Right ventricle myocardium superior (tissue), 1 donor: ENCODE data around the gene ANO2. TPM values are rescaled to one million over a fixed set of nuclear protein-coding genes. Genes with fewer than 3 reads are reported as not detected.

ENCODE experiments used
- ATAC-seq: fragments of 200-7000 bp; cut with Tn5 transposase; one replicate; pipeline ENCODE4 v1.9.1; 2020; ENCODE audit warnings: mild to moderate bottlenecking; ENCODE audit not compliant: poor library complexity
- DNase-seq: peaks from one replicate; pipeline ENCODE4 v3.0.0-alpha.2; 2020
- intact Hi-C: fragments of 100-400 bp; cut with DNase I; formaldehyde crosslinking; loops from one replicate; pipeline ENCODE4 v1.11.2; 2022
- long read RNA-seq: library from polyadenylated mRNA; unstranded; transcript quantifications from one replicate; pipeline ENCODE4 v2.0.0, GENCODE V29; 2021
- total RNA-seq: library from RNA; stranded (reverse); fragmentation: NEBNext Ultra II Directional; extraction: Animal tissue kit (Norgen Biotek cat#: 25700); gene quantifications from one replicate; pipeline ENCODE4 v1.2.1, GENCODE V29; 2021
- donor health status: DM: no; HTN: yes; CAD: no; lungs with severe emphysema.

The ANO2 gene
- 12.6 TPM for total RNA-seq
- long read RNA-seq, partial matches to known transcripts: 0 of 2 reads
- long read RNA-seq, other reads (novel, unspliced or antisense): 2 of 2 reads

DNA sequence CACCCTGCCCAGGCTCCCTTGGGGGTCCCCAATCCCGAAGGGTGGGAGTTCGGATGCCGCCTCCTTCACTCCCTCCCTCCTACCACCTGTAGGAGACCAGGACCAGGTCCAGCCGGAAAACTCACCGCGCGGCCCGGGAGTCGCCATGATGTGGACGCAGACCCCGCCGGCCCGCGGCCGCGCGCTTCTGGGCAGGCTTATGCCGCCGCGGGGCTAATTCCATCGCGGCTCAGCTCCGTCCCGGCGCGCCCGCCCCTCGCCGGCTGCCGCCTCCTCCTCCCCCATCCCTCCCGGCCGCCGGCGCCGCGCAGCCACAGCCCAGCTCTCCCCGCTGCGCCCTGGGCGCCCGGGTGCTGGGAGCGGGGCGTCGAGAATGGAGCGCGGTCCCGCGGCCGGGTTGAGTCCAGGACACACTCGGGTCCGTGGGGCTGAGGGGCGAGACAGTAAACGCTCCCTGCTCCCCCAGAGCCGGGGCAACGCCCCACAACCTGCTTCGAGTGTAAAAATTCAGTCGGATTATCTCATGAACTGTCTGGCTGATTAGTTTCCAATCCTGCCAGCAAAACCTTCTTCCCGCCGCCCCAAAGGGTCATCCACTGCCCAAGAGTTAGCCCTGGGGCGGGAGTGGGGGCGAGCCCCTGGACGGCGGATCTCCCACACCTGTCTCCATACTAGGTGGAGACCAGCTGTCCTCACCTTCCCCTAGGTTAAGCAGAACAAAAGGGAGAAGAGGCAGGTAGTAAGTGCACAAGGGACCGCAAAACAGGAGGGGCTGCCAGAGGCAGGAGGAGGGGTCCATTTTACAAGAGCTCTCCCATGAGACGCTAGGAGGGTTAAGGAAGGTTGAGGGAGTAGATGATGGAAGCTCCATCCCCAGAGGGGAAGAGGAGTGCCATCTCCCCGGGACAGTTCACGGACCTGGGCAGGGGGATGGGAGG, at the start of gene ANO2:
TSS of gene ANO2 (minus strand) at position 189 of the 938 bp plus-strand sequence. CDS start at position 147, 42 bp downstream.
- ATAC-seq (peak; percentile 74), DNase-seq (no peak)
- intact Hi-C loops: no loop called here

DNA sequence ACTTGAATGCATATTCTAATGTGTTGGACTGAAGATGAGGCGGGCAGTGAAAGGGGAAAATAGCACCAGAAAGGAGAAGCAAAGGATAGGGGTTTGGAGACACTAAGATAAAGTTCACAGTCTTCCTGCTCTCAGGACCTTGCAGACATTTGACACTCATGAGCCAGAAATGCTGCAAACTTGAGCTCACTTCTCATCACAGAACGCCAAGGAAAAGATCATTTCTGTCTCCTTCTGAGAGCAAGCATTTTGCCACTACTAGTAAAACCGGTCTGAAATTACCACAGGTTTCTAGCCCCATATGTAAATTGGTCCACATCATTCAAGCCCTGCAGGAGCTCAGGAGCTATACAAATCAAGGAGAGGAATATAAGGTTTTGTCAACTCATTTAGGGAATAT, 44.6 kb upstream of the ANO2 start:
- ATAC-seq: no peak
- intact Hi-C loops: loop anchor here (2.0 to 5.0 kb wide), 2 partner anchors 49 to 293 kb away; no protein-coding TSS in a partner anchor
- no peak for DNase-seq

DNA sequence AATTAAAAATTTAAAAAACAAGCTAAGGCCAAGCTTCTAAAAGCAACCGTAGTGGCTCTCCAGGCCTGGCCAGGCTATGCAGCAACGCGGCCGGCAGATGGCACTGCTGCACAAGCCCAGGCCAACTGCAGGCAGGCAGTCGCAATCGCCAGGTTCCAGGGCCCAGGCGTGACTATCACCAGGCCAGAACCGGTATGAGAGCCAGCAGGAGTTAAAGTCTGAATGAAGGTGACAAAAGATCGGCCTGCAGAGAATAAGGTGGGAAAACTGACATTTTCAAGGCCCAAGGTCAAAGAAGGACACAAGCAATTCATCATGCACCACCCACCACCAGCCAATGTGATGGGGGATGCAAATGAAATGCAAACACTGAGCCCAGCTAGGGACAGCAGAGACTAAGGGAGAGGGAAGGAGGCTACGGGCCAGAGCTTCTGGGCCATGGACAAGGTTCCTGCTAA, 43.6 kb upstream of the ANO2 start:
- intact Hi-C loops: loop anchor here (2.0 to 5.0 kb wide), 2 partner anchors 50 to 294 kb away; no protein-coding TSS in a partner anchor
- DNase-seq (peak; percentile 90), ATAC-seq (peak; percentile 95)

GRCh38 chr12:5988088-5988487, 43.0 kb upstream of the ANO2 start:
- intact Hi-C loops: loop anchor here (2.0 to 5.0 kb wide), 2 partner anchors 51 to 294 kb away; no protein-coding TSS in a partner anchor
- DNase-seq (no peak), ATAC-seq (no peak)

- ATAC-seq (no peak), DNase-seq (no peak)
- intact Hi-C loops: loop anchor here (5.0 kb wide), 1 partner anchor 295 kb away; no protein-coding TSS in a partner anchor
Observed at GRCh38 chr12:5987573-5987972, 42.5 kb upstream of the ANO2 start.

- ATAC-seq: no peak
- intact Hi-C loops: loop anchor here (5.0 kb wide), 1 partner anchor 297 kb away; no protein-coding TSS in a partner anchor
- DNase-seq: no peak
Observed at GRCh38 chr12:5985471-5985870, 40.4 kb upstream of the ANO2 start.

DNA sequence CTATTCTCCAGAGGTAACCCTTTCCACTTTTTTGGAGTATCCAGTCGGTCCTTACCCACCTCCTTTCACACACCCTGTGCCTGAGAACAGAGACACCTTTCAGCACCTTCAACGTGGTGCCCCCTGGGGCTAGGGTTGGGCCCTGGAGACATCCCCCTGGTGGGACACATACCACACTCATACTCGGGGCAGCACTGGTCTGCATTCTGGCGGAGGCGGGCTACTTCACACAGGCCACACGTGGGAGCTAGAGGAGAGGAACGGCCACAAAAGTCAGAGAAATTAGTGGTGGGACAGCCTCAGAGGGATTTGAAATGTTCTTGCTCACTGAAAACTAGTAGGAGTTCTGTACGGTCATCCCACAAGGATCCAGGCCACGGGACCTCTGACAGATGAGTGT, 39.8 kb upstream of the ANO2 start:
- intact Hi-C loops: loop anchor here (5.0 kb wide), 1 partner anchor 297 kb away; no protein-coding TSS in a partner anchor

GRCh38 chr12:5982106-5982505, 37.0 kb upstream of the ANO2 start:
- DNase-seq (no peak), ATAC-seq (no peak)
- intact Hi-C loops: no loop called here

More for the DNA sequence above, 39.8 kb upstream of the ANO2 start:
- ATAC-seq (no peak), DNase-seq (no peak)

GRCh38 chr12:5977556-5977955, 32.5 kb upstream of the ANO2 start:
- intact Hi-C loops: no loop called here
- ATAC-seq (no peak), DNase-seq (no peak)

DNA sequence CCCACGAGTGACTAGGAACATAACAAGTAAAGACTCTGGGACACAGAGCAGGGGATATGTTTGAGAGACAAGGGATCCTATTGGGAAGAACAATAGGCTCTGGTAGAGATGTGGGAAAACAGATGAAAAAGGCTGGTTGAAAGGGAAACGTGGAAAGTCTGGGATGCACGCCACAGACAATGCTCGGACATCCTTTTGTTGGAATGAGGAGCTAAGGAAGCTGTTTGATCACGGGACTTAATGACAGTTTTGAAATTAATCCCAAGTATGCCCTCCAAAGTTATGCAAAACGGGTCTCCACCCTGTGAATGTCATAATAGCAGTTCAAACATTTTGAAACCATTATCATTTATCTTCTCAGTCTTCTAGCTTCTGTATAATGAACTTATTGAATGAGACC, 31.7 kb upstream of the ANO2 start:
- intact Hi-C loops: no loop called here
- DNase-seq (no peak), ATAC-seq (no peak)

- DNase-seq (no peak), ATAC-seq (no peak)
- intact Hi-C loops: no loop called here
Observed at GRCh38 chr12:5976196-5976595, 31.1 kb upstream of the ANO2 start.

GRCh38 chr12:5973461-5974115, 28.5 kb upstream of the ANO2 start:
- intact Hi-C loops: no loop called here
- no peak for ATAC-seq
- no peak for DNase-seq

GRCh38 chr12:5972387-5972786, 27.3 kb upstream of the ANO2 start:
- ATAC-seq (no peak), DNase-seq (no peak)
- intact Hi-C loops: no loop called here

DNA sequence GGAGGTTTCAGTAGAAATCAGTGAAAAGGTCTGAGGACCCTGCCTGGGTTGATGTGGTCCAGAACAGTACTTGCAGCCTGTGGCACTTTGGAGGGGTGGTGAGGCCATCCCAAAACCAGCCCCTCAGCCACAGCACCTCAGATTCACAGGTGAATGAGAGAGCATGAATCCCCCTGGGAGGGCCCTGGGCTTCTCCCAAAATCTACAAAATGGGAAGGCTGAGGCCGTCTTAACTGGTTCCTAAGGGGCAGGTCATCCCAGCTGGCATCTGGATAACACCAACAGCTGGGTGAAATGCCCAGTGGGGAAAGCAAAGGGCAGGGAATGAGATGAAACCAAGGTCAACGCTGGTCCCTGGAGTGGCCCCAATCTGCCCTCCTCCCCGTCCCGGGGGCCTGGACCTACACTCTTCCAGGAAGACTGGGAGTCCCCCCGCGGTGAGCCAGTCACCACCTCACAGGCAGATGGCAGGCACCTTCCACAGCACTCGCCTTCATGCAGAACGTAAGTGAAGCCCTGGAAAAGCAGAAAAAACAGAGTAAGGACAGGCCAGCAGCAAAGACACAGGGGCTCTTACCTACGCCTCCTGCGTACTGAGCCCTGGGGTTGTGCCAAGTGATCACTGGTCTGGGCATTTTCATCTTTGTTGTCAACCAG, 26.3 kb upstream of the ANO2 start:
- DNase-seq (no peak), ATAC-seq (no peak)
- intact Hi-C loops: no loop called here

GRCh38 chr12:5969974-5970690, 25.1 kb upstream of the ANO2 start:
- DNase-seq: no peak

DNA sequence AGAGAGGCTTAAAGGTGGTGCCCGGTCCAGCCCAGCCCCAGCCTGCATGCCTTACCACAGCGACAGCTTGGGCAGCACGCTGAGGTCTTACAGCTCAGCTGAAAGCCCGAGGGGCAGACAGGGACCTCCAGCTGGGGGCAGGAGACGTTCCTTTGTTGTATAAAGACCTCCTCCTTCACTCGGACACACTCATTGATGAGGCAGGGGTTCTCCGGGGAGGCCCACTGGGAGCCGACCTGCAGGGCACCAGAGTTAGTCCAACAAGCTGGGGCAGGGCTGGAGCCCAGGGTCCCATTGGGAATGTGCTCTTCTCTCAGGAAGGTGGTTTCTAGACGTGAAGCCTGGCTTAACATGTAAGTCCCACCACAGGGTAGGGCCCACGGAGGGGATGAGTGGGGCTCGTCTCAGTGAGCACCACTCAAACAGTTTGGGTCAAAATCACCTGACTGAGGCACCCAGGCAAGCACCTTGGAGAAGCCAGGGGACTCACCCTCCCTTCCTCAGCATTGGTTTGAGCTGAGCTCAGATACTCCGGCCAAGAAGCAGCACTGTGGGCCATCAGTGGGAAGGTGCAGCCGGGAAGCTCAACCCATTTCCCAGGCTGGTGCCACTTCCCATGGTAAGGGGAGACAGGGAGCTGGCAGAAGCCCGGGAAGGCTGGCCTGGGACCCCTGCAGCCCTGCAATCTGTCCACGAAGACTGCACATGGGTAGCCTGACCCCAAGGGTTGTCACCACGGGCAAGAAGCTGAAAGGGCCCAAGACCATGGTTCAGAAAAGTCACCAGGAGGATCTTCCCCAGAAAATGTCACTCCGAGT, 24.3 kb upstream of the ANO2 start:
- intact Hi-C loops: no loop called here
- ATAC-seq (no peak), DNase-seq (no peak)

More at GRCh38 chr12:5969974-5970690, 25.1 kb upstream of the ANO2 start:
- no peak for ATAC-seq
- intact Hi-C loops: no loop called here

DNA sequence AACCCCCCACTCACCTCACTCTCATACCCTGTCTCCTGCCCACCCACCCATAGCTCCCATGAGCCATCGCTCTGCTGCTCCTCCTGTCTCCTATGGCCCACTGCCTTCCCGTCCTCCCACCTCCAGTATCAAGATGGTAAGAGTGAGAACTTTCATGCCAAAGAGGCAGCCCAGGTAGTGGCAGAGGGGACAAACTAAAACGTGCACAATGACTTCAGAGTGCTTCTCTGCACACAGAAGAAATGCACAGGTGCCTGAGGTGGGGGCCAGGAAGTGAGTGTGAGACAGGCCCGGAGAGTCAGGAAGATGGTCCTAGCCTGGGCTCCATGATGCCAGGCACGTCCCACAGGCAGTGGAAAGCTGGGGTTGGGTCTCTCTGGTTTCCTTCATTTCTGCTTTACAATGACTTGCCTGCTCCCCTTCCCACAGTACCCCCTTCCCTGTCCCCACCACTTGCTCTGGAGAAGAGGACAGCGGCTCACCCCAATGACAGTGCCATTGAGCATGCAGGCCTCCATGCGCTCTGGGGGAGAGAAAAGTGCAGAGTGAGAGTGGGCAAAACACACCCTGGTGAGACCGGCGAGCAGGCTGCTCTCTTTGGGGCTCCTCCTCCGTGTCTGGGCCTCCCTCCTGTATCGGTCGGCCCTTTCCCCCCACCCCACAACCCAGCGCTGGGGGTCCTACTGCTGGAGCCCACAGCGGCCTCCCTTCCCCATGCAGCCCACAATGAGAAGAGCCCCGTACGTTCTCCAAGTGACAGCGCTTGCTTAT, 22.8 kb upstream of the ANO2 start:
- no peak for ATAC-seq
- no peak for DNase-seq
- intact Hi-C loops: no loop called here
